ENCODE data around the gene TNIK. TPM values are rescaled to one million over a fixed set of nuclear protein-coding genes. Genes with fewer than 3 reads are reported as not detected.
"Not testable (repeated sequence)": the region's sequence is repeated elsewhere in the genome, so short reads cannot be mapped to it uniquely, and the experiment has no call there.

The TNIK gene
- total RNA-seq, 4 donors from 2014 or later, result 32.9 to 41.7 (median 38.0) TPM

DNA sequence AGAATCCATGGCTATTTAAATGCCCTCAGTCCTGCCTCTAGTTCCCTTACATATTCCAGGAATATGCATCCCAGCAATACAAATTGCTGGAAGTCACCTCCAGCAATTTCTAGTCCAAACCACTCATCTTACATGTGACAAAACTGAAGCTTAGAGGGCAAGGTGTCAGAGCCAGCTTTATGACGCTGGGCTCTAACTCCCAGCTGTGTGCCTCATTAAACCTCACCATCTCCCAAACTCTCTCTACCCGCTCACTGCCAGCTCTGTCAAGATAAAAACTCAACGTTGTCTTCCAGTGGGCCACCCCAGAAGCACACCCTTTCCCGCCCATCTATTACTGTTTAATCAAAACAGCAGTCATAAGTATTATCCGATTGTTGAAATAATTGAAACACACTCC lies 7.9 kb downstream of the TNIK start:
- Histone ChIP-seq H3K9me3 (no peaks in the 10 kb centered on the region), H3K27ac (no peak overlapping the region), H3K27me3 (no peaks in the 10 kb centered on the region), H3K36me3 (no peaks in the 10 kb centered on the region), H3K4me1 (peaks cover 0 to 39% (median 9%) of the 10 kb centered on the region in 3 donors), H3K4me3 (no peak overlapping the region)
- ATAC-seq, result no peak
- 62 to 76% methylated on average over 5 of the region's 5 CpGs for WGBS, 2 donors (ENCODE audit: low coverage in 1 of 2)
- TF ChIP-seq, protein P1, sequence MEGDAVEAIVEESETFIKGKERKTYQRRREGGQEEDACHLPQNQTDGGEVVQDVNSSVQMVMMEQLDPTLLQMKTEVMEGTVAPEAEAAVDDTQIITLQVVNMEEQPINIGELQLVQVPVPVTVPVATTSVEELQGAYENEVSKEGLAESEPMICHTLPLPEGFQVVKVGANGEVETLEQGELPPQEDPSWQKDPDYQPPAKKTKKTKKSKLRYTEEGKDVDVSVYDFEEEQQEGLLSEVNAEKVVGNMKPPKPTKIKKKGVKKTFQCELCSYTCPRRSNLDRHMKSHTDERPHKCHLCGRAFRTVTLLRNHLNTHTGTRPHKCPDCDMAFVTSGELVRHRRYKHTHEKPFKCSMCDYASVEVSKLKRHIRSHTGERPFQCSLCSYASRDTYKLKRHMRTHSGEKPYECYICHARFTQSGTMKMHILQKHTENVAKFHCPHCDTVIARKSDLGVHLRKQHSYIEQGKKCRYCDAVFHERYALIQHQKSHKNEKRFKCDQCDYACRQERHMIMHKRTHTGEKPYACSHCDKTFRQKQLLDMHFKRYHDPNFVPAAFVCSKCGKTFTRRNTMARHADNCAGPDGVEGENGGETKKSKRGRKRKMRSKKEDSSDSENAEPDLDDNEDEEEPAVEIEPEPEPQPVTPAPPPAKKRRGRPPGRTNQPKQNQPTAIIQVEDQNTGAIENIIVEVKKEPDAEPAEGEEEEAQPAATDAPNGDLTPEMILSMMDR (IDR thresholded peaks at IDR 0.05), result no peak

DNA sequence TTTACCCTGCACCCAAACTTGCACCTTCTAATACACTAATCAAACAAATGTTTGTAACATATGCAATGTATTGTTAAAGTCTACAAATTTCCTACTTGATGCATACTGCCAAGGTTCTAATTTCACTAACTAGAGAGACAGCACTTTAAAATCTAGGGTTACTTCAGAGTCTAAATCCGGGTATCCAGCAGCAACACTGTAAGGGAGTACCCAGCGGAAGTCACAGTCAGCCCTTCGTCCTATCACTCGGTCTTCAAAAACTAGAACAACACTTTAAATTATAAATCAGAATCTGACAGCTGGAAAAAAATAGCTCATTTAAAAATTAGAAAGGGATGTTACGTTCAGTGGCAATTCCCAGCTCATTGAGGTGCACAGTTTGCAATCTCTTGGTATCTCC lies 8.3 kb downstream of the TNIK start:
- peaks cover 0 to 39% (median 5%) of the 10 kb centered on the region in 3 donors for H3K4me1 ChIP-seq
- H3K27ac ChIP-seq, result no peak overlapping the region
- 91 to 93% methylated on average over 5 of the region's 5 CpGs for WGBS, 2 donors (ENCODE audit: low coverage in 1 of 2)
- H3K9me3 ChIP-seq, result no peaks in the 10 kb centered on the region
- no peak for ATAC-seq
- H3K27me3 ChIP-seq, result no peaks in the 10 kb centered on the region
- H3K36me3 ChIP-seq, result no peaks in the 10 kb centered on the region
- H3K4me3 ChIP-seq, result no peak overlapping the region
- TF ChIP-seq, protein P1 (IDR thresholded peaks at IDR 0.05), result no peak
- TF ChIP-seq POLR2AphosphoS5 (IDR thresholded peaks at IDR 0.05) (no peak), POLR2A (IDR thresholded peaks at IDR 0.05) (no peak), EP300 (IDR thresholded peaks at IDR 0.05) (no peak)

DNA sequence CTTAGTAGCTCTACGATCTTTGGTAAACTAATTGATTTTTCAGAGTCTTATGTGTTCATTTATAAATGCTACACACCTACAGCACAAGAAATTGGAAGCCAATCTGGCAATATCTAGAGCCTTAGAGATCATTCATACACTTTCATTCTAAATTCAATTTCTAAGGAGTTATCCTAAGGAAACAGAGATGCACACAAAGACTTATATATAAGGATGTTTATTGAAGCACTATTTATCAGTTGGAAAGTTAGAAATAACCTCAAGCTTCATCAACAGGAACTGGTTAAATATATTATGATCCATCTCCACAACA lies 12.7 kb downstream of the TNIK start:
- not testable (repeated sequence) for H3K36me3 ChIP-seq, H3K27ac ChIP-seq, ATAC-seq, H3K9me3 ChIP-seq, H3K4me3 ChIP-seq, H3K27me3 ChIP-seq
- peaks cover 0 to 45% (median 0%) of the 10 kb centered on the region in 3 donors for H3K4me1 ChIP-seq
- WGBS, 2 donors (ENCODE audit: low coverage in 1 of 2), result 31 to 36% methylated on average over 1 of the region's 1 CpG

DNA sequence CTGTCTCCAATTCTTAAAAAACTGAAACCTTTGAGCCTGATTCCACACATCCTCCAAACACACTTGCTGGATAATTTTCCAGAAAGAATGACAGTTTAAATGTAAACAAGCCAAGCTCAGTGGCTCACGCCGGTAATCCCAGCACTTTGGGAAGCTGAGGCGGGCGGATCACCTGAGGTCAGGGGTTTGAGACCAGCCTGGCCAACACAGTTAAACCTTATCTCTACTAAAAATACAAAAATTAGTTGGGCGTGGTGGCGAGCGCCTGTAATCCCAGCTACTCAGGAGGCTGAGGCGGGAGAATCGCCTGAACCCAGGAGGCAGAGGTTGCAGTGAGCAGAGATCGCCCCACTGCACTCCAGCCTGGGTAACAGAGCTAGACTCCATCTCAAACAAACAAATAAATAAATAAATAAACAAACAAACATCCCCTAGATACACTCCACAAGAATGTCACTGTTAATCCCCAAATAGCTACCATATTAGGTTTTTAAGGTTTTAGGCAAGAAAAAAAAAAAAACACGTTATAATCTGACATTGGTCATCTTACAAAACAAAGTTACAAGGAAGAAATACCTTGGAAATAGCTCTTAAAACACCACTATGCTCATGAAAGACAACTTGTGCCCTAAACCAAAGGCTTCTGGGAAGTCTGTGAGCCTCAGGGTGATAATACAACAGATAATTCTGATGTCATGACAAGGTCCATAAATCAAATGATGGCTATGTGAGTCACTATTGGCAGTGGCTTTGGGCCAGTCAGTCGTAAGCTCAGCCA lies 13.2 kb downstream of the TNIK start:
- H3K4me1 ChIP-seq, result peaks cover 0 to 40% (median 0%) of the 10 kb centered on the region in 3 donors
- H3K9me3 ChIP-seq, result no peaks in the 10 kb centered on the region
- ATAC-seq, result no peak
- no peaks in the 10 kb centered on the region for H3K27me3 ChIP-seq
- no peak overlapping the region for H3K4me3 ChIP-seq
- TF ChIP-seq POLR2AphosphoS5 (IDR thresholded peaks at IDR 0.05) (no peak), POLR2A (IDR thresholded peaks at IDR 0.05) (no peak), EP300 (IDR thresholded peaks at IDR 0.05) (no peak)
- TF ChIP-seq, protein P1 (IDR thresholded peaks at IDR 0.05), result no peak
- no peaks in the 10 kb centered on the region for H3K36me3 ChIP-seq
- no peak overlapping the region for H3K27ac ChIP-seq
- WGBS, 2 donors (ENCODE audit: low coverage in 1 of 2), result 55 to 84% methylated on average over 7 to 10 of the region's 12 CpGs

DNA sequence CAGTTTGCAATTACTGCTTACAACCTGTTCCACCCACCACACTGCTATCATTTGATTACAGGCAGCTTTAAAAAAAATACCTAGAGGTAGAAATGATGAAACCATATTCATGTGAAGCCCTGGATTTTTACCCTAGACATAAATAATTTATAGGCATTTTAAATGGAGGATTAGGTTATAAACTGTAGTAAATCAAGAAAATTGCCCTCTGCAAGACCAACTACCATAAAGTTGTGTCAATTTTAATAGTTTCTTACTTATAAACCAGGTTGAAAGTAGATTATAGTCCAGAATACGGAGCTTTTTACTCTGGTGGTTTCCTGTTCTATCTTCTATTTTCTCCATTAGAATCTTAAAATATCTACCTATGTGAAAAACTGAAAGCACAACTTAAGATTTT lies 13.9 kb downstream of the TNIK start:
- TF ChIP-seq, protein P1 (IDR thresholded peaks at IDR 0.05), result no peak
- TF ChIP-seq POLR2AphosphoS5 (IDR thresholded peaks at IDR 0.05), result no peak
- no peak for TF ChIP-seq EP300 (IDR thresholded peaks at IDR 0.05)
- TF ChIP-seq POLR2A (IDR thresholded peaks at IDR 0.05), result no peak
- no peak for ATAC-seq
- H3K36me3 ChIP-seq, result no peaks in the 10 kb centered on the region
- H3K9me3 ChIP-seq, result no peaks in the 10 kb centered on the region
- WGBS, 2 donors (ENCODE audit: low coverage in 1 of 2), result 85 to 90% methylated on average over 1 of the region's 1 CpG
- H3K4me3 ChIP-seq, result no peak overlapping the region
- H3K27ac ChIP-seq, result no peak overlapping the region
- peaks cover 0 to 40% (median 0%) of the 10 kb centered on the region in 3 donors for H3K4me1 ChIP-seq
- no peaks in the 10 kb centered on the region for H3K27me3 ChIP-seq

All from gastroesophageal sphincter (tissue), 4 donors.